H9 (cell line): ENCODE results near the gene TEX52. TPM values are rescaled to one million over a fixed set of nuclear protein-coding genes. Genes with fewer than 3 reads are reported as not detected.

Experiments
- DNase-seq: peaks from one replicate; pipeline ENCODE4 v3.0.0-alpha.2; 2017
- H2AFZ ChIP-seq: one replicate; pipeline ENCODE4 v1.6.1; 2013; ENCODE audit warnings: mild to moderate bottlenecking, low read length, control low read depth, moderate library complexity
- H2AK5ac ChIP-seq: 2 replicates; pipeline ENCODE4 v1.6.1; 2013; ENCODE audit warnings: low read length, control low read depth, mixed read lengths; ENCODE audit not compliant: insufficient read length
- H2BK120ac ChIP-seq: one replicate; pipeline ENCODE4 v1.6.1; 2013; ENCODE audit warnings: low read depth, mild to moderate bottlenecking, low read length, control low read depth, inconsistent platforms; ENCODE audit not compliant: poor library complexity, severe bottlenecking
- H2BK12ac ChIP-seq: 2 replicates; pipeline ENCODE4 v1.6.1; 2013; ENCODE audit warnings: low read length, control low read depth, mixed read lengths, low read depth; ENCODE audit not compliant: insufficient read length
- H2BK15ac ChIP-seq: 2 replicates; pipeline ENCODE4 v1.6.1; 2013; ENCODE audit warnings: low read depth, low read length, control low read depth
- H2BK20ac ChIP-seq: one replicate; pipeline ENCODE4 v1.6.1; 2013; ENCODE audit warnings: low read depth, mild to moderate bottlenecking, low read length, control low read depth, inconsistent platforms; ENCODE audit not compliant: poor library complexity, severe bottlenecking
- H2BK5ac ChIP-seq: 2 replicates; pipeline ENCODE4 v1.6.1; 2013; ENCODE audit warnings: low read length, control low read depth, mixed read lengths; ENCODE audit not compliant: insufficient read length
- H3K14ac ChIP-seq: 2 replicates; pipeline ENCODE4 v1.6.1; 2013; ENCODE audit warnings: low read length, control low read depth; ENCODE audit not compliant: insufficient read depth
- H3K18ac ChIP-seq: 2 replicates; pipeline ENCODE4 v1.6.1; 2013; ENCODE audit warnings: low read depth, mild to moderate bottlenecking, mixed read lengths, low read length, control low read depth; ENCODE audit not compliant: insufficient read length
- H3K23ac ChIP-seq: 2 replicates; pipeline ENCODE4 v1.6.1; 2013; ENCODE audit warnings: low read length, control low read depth, mixed read lengths, low read depth; ENCODE audit not compliant: insufficient read length
- H3K23me2 ChIP-seq: 2 replicates; pipeline ENCODE4 v1.6.1; 2013; ENCODE audit warnings: low read depth, mild to moderate bottlenecking, mixed read lengths, low read length, control low read depth; ENCODE audit not compliant: insufficient read length, poor library complexity, severe bottlenecking
- H3K27ac ChIP-seq: 2 replicates; pipeline ENCODE4 v1.5.1; 2013; ENCODE audit warnings: low read length, control low read depth, mixed read lengths, low read depth; ENCODE audit not compliant: insufficient read length
- H3K27me3 ChIP-seq: 2 replicates; pipeline ENCODE4 v1.6.1; 2013; ENCODE audit warnings: low read length, control low read depth, inconsistent platforms; ENCODE audit not compliant: insufficient read depth
- H3K4ac ChIP-seq: 2 replicates; pipeline ENCODE4 v1.6.1; 2013; ENCODE audit warnings: low read depth, mild to moderate bottlenecking, control low read depth, inconsistent platforms, low read length, moderate library complexity
- H3K4me1 ChIP-seq: 2 replicates; pipeline ENCODE4 v1.6.1; 2013; ENCODE audit warnings: low read length, control low read depth, inconsistent platforms; ENCODE audit not compliant: insufficient read depth
- H3K4me2 ChIP-seq: 2 replicates; pipeline ENCODE4 v1.6.1; 2013; ENCODE audit warnings: low read length, control low read depth, mixed read lengths; ENCODE audit not compliant: insufficient read length, insufficient read depth
- H3K56ac ChIP-seq: 2 replicates; pipeline ENCODE4 v1.6.1; 2013; ENCODE audit warnings: low read depth, mild to moderate bottlenecking, mixed read lengths, low read length, control low read depth; ENCODE audit not compliant: insufficient read length
- H3K79me1 ChIP-seq: 2 replicates; pipeline ENCODE4 v1.6.1; 2013; ENCODE audit warnings: low read depth, mild to moderate bottlenecking, moderate library complexity, low read length, control low read depth, inconsistent platforms; ENCODE audit not compliant: insufficient read depth, poor library complexity, severe bottlenecking
- H3K79me2 ChIP-seq: 2 replicates; pipeline ENCODE4 v1.6.1; 2013; ENCODE audit warnings: low read length, control low read depth, inconsistent platforms; ENCODE audit not compliant: insufficient read depth
- H3K9ac ChIP-seq: 2 replicates; pipeline ENCODE4 v1.6.1; 2013; ENCODE audit warnings: low read length, control low read depth, mixed read lengths; ENCODE audit not compliant: insufficient read length; ENCODE audit errors: extremely low read depth
- H3K9me3 ChIP-seq: one replicate; pipeline ENCODE4 v1.6.1; 2013; ENCODE audit warnings: low read depth, low read length, inconsistent platforms; ENCODE audit not compliant: control insufficient read depth
- H3T11ph ChIP-seq: one replicate; pipeline ENCODE4 v1.6.1; 2013; ENCODE audit warnings: mild to moderate bottlenecking, low read length, control low read depth, inconsistent platforms
- H4K20me1 ChIP-seq: one replicate; pipeline ENCODE4 v1.6.1; 2013; ENCODE audit not compliant: control insufficient read depth, insufficient read length, insufficient read depth
- H4K5ac ChIP-seq: 2 replicates; pipeline ENCODE4 v1.6.1; 2013; ENCODE audit warnings: low read depth, mild to moderate bottlenecking, mixed read lengths, low read length, control low read depth; ENCODE audit not compliant: insufficient read length
- H4K8ac ChIP-seq: replicated peaks from 2 replicates; pipeline ENCODE4 v1.6.1; 2013; ENCODE audit warnings: low read length, control low read depth, mixed read lengths, low read depth; ENCODE audit not compliant: insufficient read length
- H4K91ac ChIP-seq: 2 replicates; pipeline ENCODE4 v1.6.1; 2013; ENCODE audit warnings: low read depth, mild to moderate bottlenecking, moderate library complexity, mixed read lengths, low read length, control low read depth; ENCODE audit not compliant: insufficient read length
- H3K27ac Mint-ChIP-seq, 3 experiments: 2 replicates in 2 of 3; 3 replicates in 1 of 3; pipeline ENCODE4 v1.8.0; 2020 to 2021; ENCODE audit warnings: mixed read lengths in 3 of 3, mild to moderate bottlenecking in 1 of 3, moderate library complexity in 1 of 3
- H3K27me3 Mint-ChIP-seq: 2 replicates; pipeline ENCODE4 v1.8.0; 2021; ENCODE audit warnings: low read depth, mild to moderate bottlenecking, moderate library complexity, mixed read lengths
- H3K36me3 Mint-ChIP-seq, 3 experiments: 2 replicates in 2 of 3; 3 replicates in 1 of 3; pipeline ENCODE4 v1.8.0; 2020 to 2021; ENCODE audit warnings: low read depth in 3 of 3, mixed read lengths in 3 of 3; ENCODE audit not compliant: insufficient read depth in 1 of 3
- H3K4me1 Mint-ChIP-seq, 2 experiments: 2 replicates each; pipeline ENCODE4 v1.8.0; 2020; ENCODE audit warnings: mixed read lengths in 2 of 2
- H3K4me3 Mint-ChIP-seq, 2 experiments: 2 replicates in 1 of 2; 3 replicates in 1 of 2; pipeline ENCODE4 v1.8.0; 2020 to 2021; ENCODE audit warnings: mild to moderate bottlenecking in 2 of 2, mixed read lengths in 2 of 2, moderate library complexity in 1 of 2
- H3K9me3 Mint-ChIP-seq, 2 experiments: 2 replicates in 1 of 2; 3 replicates in 1 of 2; pipeline ENCODE4 v1.8.0; 2020; ENCODE audit warnings: mild to moderate bottlenecking in 2 of 2, mixed read lengths in 2 of 2, moderate library complexity in 1 of 2
- WGBS: extraction: QIAGEN DNeasy Blood & Tissue Kit; methylation state at CpG from one replicate; pipeline ENCODE4 v1.1.7; 2013; ENCODE audit warnings: missing lambda C conversion rate, low lambda C conversion rate, mixed read lengths; ENCODE audit not compliant: insufficient read length; ENCODE audit errors: extremely low coverage; 5-methylcytosine and 5-hydroxymethylcytosine counted together
- total RNA-seq: library from RNA; stranded (reverse); gene quantifications from 2 replicates; pipeline ENCODE4 v1.2.1, GENCODE V29; 2021
- TF ChIP-seq, protein P1 (sequence below): fragments of 200-600 bp; sonication (generic); conservative IDR thresholded peaks from 3 replicates; pipeline ENCODE4 v1.8.0; 2021; ENCODE audit warnings: antibody characterized with exemption, mild to moderate bottlenecking

Gene TEX52
- total RNA-seq, 1 experiment from 2014 or later, result 0.20 TPM

DNA sequence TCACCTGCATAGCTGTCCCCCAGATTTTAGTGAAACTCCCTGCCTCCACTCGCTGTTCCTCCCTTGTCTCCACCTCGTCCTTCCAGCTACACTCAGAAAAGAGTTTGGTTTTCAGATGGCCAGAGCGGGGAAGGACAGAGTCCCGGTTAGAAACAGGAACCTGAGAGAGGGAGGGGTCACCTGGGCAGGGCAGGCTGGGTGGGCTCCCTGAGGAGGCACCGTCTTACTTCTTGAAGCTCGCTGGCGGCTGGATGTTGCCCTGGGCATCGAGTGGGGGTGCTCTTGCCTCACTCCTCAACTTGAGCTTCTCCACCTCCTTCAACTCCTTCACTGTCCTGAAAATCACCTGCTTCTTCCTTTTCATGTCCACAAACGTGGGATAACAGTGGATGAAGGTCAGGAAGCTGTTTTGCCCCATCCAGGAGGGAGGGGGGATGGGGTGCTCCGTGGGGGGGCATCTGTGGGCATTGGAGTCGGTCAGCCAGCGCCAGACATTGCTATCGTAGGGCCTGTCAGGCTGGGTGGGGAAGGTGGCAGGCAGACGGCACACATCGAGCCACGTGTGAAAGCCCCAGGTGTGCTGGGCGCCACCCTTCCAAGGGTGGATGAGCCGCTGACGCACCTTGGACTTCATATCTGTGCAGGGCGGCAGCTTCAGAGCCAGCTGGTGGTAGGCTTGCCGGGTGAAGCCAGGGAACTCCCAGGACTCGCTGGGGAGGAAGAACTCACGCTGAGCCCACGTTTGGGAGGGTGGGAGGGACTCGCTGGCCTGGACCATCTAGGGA, 2.0 kb downstream of the TEX52 start:
- no peak overlapping the region for H3K9ac ChIP-seq
- no peak overlapping the region for H3K23ac ChIP-seq
- no peak overlapping the region for H4K8ac ChIP-seq
- H3T11ph ChIP-seq, result no peak overlapping the region
- H3K14ac ChIP-seq, result no peak overlapping the region
- H4K20me1 ChIP-seq, result no peaks in the 10 kb centered on the region
- H2BK5ac ChIP-seq, result no peak overlapping the region
- Mint-ChIP-seq H3K4me3 (no peak overlapping the region), H3K27me3 (peaks cover 4% of the 10 kb centered on the region), H3K4me1 (peaks cover 14 to 42% of the 10 kb centered on the region in 2 experiments), H3K27ac (no peak overlapping the region), H3K9me3 (no peaks in the 10 kb centered on the region), H3K36me3 (peaks cover 15 to 17% (median 16%) of the 10 kb centered on the region in 3 experiments)
- H3K23me2 ChIP-seq, result no peaks in the 10 kb centered on the region
- no peak overlapping the region for H2BK15ac ChIP-seq
- no peak overlapping the region for H2BK20ac ChIP-seq
- H2AK5ac ChIP-seq, result no peak overlapping the region
- no CpG with 5 or more reads among the region's 25 CpGs for WGBS
- no peak overlapping the region for H4K5ac ChIP-seq
- H3K27ac ChIP-seq, result no peak overlapping the region
- H3K56ac ChIP-seq, result no peak overlapping the region
- no peak overlapping the region for H2BK120ac ChIP-seq
- no peaks in the 10 kb centered on the region for H3K4me1 ChIP-seq
- no peak for DNase-seq
- H3K18ac ChIP-seq, result no peak overlapping the region
- H3K4ac ChIP-seq, result no peak overlapping the region
- H3K27me3 ChIP-seq, result no peaks in the 10 kb centered on the region
- TF ChIP-seq, protein P1, sequence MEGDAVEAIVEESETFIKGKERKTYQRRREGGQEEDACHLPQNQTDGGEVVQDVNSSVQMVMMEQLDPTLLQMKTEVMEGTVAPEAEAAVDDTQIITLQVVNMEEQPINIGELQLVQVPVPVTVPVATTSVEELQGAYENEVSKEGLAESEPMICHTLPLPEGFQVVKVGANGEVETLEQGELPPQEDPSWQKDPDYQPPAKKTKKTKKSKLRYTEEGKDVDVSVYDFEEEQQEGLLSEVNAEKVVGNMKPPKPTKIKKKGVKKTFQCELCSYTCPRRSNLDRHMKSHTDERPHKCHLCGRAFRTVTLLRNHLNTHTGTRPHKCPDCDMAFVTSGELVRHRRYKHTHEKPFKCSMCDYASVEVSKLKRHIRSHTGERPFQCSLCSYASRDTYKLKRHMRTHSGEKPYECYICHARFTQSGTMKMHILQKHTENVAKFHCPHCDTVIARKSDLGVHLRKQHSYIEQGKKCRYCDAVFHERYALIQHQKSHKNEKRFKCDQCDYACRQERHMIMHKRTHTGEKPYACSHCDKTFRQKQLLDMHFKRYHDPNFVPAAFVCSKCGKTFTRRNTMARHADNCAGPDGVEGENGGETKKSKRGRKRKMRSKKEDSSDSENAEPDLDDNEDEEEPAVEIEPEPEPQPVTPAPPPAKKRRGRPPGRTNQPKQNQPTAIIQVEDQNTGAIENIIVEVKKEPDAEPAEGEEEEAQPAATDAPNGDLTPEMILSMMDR, result no peak
- no peaks in the 10 kb centered on the region for H3K79me1 ChIP-seq
- no peak overlapping the region for H4K91ac ChIP-seq
- H3K9me3 ChIP-seq, result no peaks in the 10 kb centered on the region
- no peak overlapping the region for H2BK12ac ChIP-seq
- H3K79me2 ChIP-seq, result no peaks in the 10 kb centered on the region
- H2AFZ ChIP-seq, result no peak overlapping the region
- no peak overlapping the region for H3K4me2 ChIP-seq
